GM19193 (cell line): Measurements from ENCODE around the gene TIMM10.

ENCODE experiments used
- POLR2A ChIP-seq: IDR thresholded peaks from 4 replicates; pipeline ENCODE4 v1.6.1; 2011; ENCODE audit not compliant: insufficient read depth, insufficient read length; ENCODE audit errors: extremely low read depth

TIMM10 gene

GRCh38 chr11:57530596-57531507 is at the start of gene TIMM10:
TSS of gene TIMM10 (minus strand) at chr11:57530754. CDS start at chr11:57530189, 565 bp downstream.
- peak; percentile 77 for TF ChIP-seq POLR2A

GRCh38 chr11:57574061-57574460 is 43.5 kb upstream of the TIMM10 start:
- no peak for TF ChIP-seq POLR2A

- TF ChIP-seq POLR2A, result no peak
Measured at GRCh38 chr11:57571606-57572005, 41.1 kb upstream of the TIMM10 start.

- no peak for TF ChIP-seq POLR2A
Measured at GRCh38 chr11:57568330-57568766, 37.8 kb upstream of the TIMM10 start.

GRCh38 chr11:57567515-57568329 is 37.2 kb upstream of the TIMM10 start, which contains the start of gene UBE2L6:
TSS of gene UBE2L6 (minus strand) at chr11:57567672. CDS start at chr11:57567611, 61 bp downstream.
- TF ChIP-seq POLR2A, result peak; percentile 54

- TF ChIP-seq POLR2A, result no peak
Measured at GRCh38 chr11:57566905-57567514, 36.5 kb upstream of the TIMM10 start.

- peak; percentile 45 for TF ChIP-seq POLR2A
Measured at GRCh38 chr11:57566005-57566904, 35.7 kb upstream of the TIMM10 start.

- no peak for TF ChIP-seq POLR2A
Measured at GRCh38 chr11:57562596-57562995, 32.0 kb upstream of the TIMM10 start.

- no peak for TF ChIP-seq POLR2A
Measured at GRCh38 chr11:57560146-57560545, 29.6 kb upstream of the TIMM10 start.

- no peak for TF ChIP-seq POLR2A
Measured at GRCh38 chr11:57556041-57556440, 25.5 kb upstream of the TIMM10 start.

GRCh38 chr11:57555393-57555792 is 24.8 kb upstream of the TIMM10 start:
- TF ChIP-seq POLR2A, result no peak

GRCh38 chr11:57552479-57552878 is 21.9 kb upstream of the TIMM10 start:
- no peak for TF ChIP-seq POLR2A

GRCh38 chr11:57551941-57552340 is 21.4 kb upstream of the TIMM10 start:
- TF ChIP-seq POLR2A, result no peak

GRCh38 chr11:57549983-57550382 is 19.4 kb upstream of the TIMM10 start:
- TF ChIP-seq POLR2A, result no peak
